ENCODE results near the gene SELENOT. TPM values are rescaled to one million over a fixed set of nuclear protein-coding genes. Genes with fewer than 3 reads are reported as not detected.

SELENOT gene
- total RNA-seq, 1 donor from 2014 or later = 79.1 TPM

GRCh38 chr3:150640256-150640655 is 37.1 kb downstream of the SELENOT start:
- Mint-ChIP-seq H3K9me3 (ENCODE audit: low read depth) (peaks cover 2% of the 10 kb centered on the region), H3K36me3 (ENCODE audit: low read depth) (no peaks in the 10 kb centered on the region), H3K4me1 (ENCODE audit: low read depth) (peaks cover 6% of the 10 kb centered on the region), H3K4me3 (ENCODE audit: unreplicated experiment) (no peak overlapping the region), H3K27me3 (ENCODE audit: low read depth) (no peaks in the 10 kb centered on the region), H3K27ac (ENCODE audit: unreplicated experiment) (no peak overlapping the region)
- no peak for DNase-seq (ENCODE audit: low spot score)
- TF ChIP-seq, protein P1, sequence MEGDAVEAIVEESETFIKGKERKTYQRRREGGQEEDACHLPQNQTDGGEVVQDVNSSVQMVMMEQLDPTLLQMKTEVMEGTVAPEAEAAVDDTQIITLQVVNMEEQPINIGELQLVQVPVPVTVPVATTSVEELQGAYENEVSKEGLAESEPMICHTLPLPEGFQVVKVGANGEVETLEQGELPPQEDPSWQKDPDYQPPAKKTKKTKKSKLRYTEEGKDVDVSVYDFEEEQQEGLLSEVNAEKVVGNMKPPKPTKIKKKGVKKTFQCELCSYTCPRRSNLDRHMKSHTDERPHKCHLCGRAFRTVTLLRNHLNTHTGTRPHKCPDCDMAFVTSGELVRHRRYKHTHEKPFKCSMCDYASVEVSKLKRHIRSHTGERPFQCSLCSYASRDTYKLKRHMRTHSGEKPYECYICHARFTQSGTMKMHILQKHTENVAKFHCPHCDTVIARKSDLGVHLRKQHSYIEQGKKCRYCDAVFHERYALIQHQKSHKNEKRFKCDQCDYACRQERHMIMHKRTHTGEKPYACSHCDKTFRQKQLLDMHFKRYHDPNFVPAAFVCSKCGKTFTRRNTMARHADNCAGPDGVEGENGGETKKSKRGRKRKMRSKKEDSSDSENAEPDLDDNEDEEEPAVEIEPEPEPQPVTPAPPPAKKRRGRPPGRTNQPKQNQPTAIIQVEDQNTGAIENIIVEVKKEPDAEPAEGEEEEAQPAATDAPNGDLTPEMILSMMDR (IDR thresholded peaks at IDR 0.05) = no peak

GRCh38 chr3:150653110-150653561 is 50.0 kb downstream of the SELENOT start:
- Mint-ChIP-seq H3K27ac (ENCODE audit: unreplicated experiment) (no peak overlapping the region), H3K27me3 (ENCODE audit: low read depth) (no peaks in the 10 kb centered on the region)
- TF ChIP-seq, protein P1 (IDR thresholded peaks at IDR 0.05) = no peak

GRCh38 chr3:150656316-150656715 is 53.2 kb downstream of the SELENOT start:
- no peaks in the 10 kb centered on the region for H3K36me3 Mint-ChIP-seq (ENCODE audit: low read depth)
- H3K27me3 Mint-ChIP-seq (ENCODE audit: low read depth) = peaks cover 3% of the 10 kb centered on the region
- H3K27ac Mint-ChIP-seq (ENCODE audit: unreplicated experiment) = no peak overlapping the region
- H3K4me1 Mint-ChIP-seq (ENCODE audit: low read depth) = no peaks in the 10 kb centered on the region
- DNase-seq (ENCODE audit: low spot score) = no peak
- TF ChIP-seq, protein P1 (IDR thresholded peaks at IDR 0.05) = no peak
- no peak overlapping the region for H3K4me3 Mint-ChIP-seq (ENCODE audit: unreplicated experiment)
- no peaks in the 10 kb centered on the region for H3K9me3 Mint-ChIP-seq (ENCODE audit: low read depth)

More at GRCh38 chr3:150653110-150653561, 50.0 kb downstream of the SELENOT start:
- Mint-ChIP-seq H3K4me3 (ENCODE audit: unreplicated experiment) (no peak overlapping the region), H3K4me1 (ENCODE audit: low read depth) (peaks cover 3% of the 10 kb centered on the region), H3K36me3 (ENCODE audit: low read depth) (no peaks in the 10 kb centered on the region), H3K9me3 (ENCODE audit: low read depth) (peaks cover 3% of the 10 kb centered on the region)
- no peak for DNase-seq (ENCODE audit: low spot score)

- Mint-ChIP-seq H3K9me3 (ENCODE audit: low read depth) (no peaks in the 10 kb centered on the region), H3K4me1 (ENCODE audit: low read depth) (no peaks in the 10 kb centered on the region), H3K36me3 (ENCODE audit: low read depth) (peaks cover 2% of the 10 kb centered on the region), H3K27me3 (ENCODE audit: low read depth) (peaks cover 6% of the 10 kb centered on the region), H3K27ac (ENCODE audit: unreplicated experiment) (no peak overlapping the region), H3K4me3 (ENCODE audit: unreplicated experiment) (no peak overlapping the region)
- TF ChIP-seq, protein P1 (IDR thresholded peaks at IDR 0.05) = no peak
- no peak for DNase-seq (ENCODE audit: low spot score)
These were observed 59.5 kb downstream of the SELENOT start for GRCh38 chr3:150662410-150663200.

GRCh38 chr3:150663461-150663860 is 60.3 kb downstream of the SELENOT start:
- H3K4me1 Mint-ChIP-seq (ENCODE audit: low read depth) = no peaks in the 10 kb centered on the region
- no peak overlapping the region for H3K27ac Mint-ChIP-seq (ENCODE audit: unreplicated experiment)
- TF ChIP-seq, protein P1 (IDR thresholded peaks at IDR 0.05) = no peak
- H3K9me3 Mint-ChIP-seq (ENCODE audit: low read depth) = no peaks in the 10 kb centered on the region
- peaks cover 6% of the 10 kb centered on the region for H3K27me3 Mint-ChIP-seq (ENCODE audit: low read depth)
- DNase-seq (ENCODE audit: low spot score) = no peak
- no peak overlapping the region for H3K4me3 Mint-ChIP-seq (ENCODE audit: unreplicated experiment)
- H3K36me3 Mint-ChIP-seq (ENCODE audit: low read depth) = peaks cover 2% of the 10 kb centered on the region
